Bronchial epithelial cell (primary cell): ENCODE measurements around the gene SECISBP2L. TPM values are rescaled to one million over a fixed set of nuclear protein-coding genes. Genes with fewer than 3 reads are reported as not detected.

ENCODE experiments used
- DNase-seq: peaks from one replicate; pipeline ENCODE4 v3.0.0-alpha.2; 2010; ENCODE audit warnings: low read depth
- FAIRE-seq: peaks from 2 replicates; lab custom pipeline; 2011; peaks lifted over from hg19 to GRCh38; lab: Jason Lieb, UNC
- H3K27me3 ChIP-seq: 2 replicates; pipeline ENCODE4 v1.5.1; 2011; ENCODE audit warnings: low read length; ENCODE audit not compliant: control insufficient read depth, insufficient read depth
- H3K36me3 ChIP-seq: 2 replicates; pipeline ENCODE4 v1.5.1; 2011; ENCODE audit warnings: low read length; ENCODE audit not compliant: control insufficient read depth, insufficient read depth
- H3K4me3 ChIP-seq: 2 replicates; pipeline ENCODE4 v1.5.1; 2011; ENCODE audit warnings: mild to moderate bottlenecking, low read depth, low read length, control low read depth
- total RNA-seq: library from RNA; depleted of rRNA; stranded (reverse); fragments of >200 nt; gene quantifications from 2 replicates; pipeline ENCODE4 v1.2.1, GENCODE V29; 2014
- TF ChIP-seq, protein P1 (sequence below): IDR thresholded peaks from 2 replicates; pipeline ENCODE4 v1.5.1; 2011; ENCODE audit warnings: mild to moderate bottlenecking, moderate library complexity, low read length, control low read depth, inconsistent platforms; ENCODE audit not compliant: insufficient read depth, severe bottlenecking

SECISBP2L gene
- total RNA-seq, 1 donor from 2014 or later: 9.0 TPM

DNA sequence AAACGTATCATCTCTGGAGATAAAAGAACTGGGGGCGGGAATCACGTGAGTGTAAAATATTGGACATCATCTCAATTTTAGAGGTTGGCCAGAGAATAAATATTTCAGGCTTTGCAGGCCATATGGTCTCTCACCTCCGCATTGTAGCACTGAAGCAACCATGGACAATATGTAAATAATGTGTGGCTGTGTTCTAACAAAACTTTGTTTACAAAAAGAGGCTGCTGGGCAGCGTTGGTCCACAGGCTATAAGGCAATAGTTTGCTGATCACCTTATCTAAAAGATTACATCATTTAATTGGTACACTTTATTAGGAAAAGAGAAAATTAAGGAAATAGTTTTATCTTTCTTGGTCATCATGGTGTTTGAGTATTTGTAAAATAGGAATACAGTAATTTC lies 60.0 kb downstream of the SECISBP2L start:
- no peak for FAIRE-seq
- Histone ChIP-seq H3K27me3 (no peaks in the 10 kb centered on the region), H3K4me3 (no peak overlapping the region), H3K36me3 (no peaks in the 10 kb centered on the region)
- no peak for DNase-seq
- TF ChIP-seq, protein P1, sequence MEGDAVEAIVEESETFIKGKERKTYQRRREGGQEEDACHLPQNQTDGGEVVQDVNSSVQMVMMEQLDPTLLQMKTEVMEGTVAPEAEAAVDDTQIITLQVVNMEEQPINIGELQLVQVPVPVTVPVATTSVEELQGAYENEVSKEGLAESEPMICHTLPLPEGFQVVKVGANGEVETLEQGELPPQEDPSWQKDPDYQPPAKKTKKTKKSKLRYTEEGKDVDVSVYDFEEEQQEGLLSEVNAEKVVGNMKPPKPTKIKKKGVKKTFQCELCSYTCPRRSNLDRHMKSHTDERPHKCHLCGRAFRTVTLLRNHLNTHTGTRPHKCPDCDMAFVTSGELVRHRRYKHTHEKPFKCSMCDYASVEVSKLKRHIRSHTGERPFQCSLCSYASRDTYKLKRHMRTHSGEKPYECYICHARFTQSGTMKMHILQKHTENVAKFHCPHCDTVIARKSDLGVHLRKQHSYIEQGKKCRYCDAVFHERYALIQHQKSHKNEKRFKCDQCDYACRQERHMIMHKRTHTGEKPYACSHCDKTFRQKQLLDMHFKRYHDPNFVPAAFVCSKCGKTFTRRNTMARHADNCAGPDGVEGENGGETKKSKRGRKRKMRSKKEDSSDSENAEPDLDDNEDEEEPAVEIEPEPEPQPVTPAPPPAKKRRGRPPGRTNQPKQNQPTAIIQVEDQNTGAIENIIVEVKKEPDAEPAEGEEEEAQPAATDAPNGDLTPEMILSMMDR: no peak

DNA sequence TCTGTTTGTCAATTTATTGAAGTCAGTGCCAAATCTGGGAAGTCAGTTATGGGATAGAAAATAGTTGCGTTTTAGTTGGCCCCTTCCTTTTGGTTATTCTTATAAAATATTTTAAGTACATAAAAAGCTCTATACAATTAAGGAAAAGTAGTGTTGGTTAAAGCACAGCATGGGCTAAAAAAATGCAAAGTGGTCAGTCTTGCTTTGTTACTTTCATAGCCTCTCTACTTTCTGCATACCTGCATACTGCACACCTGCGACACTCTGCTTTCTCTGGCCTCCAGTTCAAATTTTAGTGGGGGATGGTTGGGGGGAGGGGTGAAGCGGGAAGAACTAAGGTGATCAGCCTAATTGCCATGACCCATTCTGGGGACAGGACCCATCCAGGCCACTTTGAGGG lies 60.7 kb downstream of the SECISBP2L start:
- no peak for FAIRE-seq
- Histone ChIP-seq H3K4me3 (no peak overlapping the region), H3K36me3 (no peaks in the 10 kb centered on the region), H3K27me3 (no peaks in the 10 kb centered on the region)
- no peak for DNase-seq
- TF ChIP-seq, protein P1: no peak

DNA sequence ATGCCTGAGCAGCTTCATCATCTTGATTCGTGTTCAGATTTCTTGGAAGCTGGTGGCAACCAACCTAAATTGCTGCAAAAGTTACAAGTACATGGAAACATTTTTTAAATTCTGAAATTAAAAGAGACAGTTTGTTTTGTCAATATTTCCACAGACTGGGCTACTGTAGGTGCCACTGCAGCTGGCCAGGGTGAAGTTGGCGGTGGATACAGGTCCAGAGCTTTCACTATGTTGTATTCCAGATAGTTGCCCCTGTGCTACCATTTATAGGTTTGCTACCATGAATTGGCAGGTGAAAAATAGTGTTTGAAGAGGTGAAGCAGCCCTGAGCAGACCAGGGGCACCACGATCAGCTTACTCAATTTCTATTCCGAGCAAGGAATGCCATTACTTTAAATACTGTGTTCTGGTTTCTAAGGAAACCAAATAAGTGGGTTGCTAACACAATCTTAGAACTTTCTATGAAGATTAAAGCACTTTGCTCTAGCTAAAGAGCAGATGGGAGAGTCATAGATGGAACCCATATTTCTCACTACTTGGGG lies 61.4 kb downstream of the SECISBP2L start:
- TF ChIP-seq, protein P1: no peak
- no peak for FAIRE-seq
- H3K36me3 ChIP-seq: no peaks in the 10 kb centered on the region

DNA sequence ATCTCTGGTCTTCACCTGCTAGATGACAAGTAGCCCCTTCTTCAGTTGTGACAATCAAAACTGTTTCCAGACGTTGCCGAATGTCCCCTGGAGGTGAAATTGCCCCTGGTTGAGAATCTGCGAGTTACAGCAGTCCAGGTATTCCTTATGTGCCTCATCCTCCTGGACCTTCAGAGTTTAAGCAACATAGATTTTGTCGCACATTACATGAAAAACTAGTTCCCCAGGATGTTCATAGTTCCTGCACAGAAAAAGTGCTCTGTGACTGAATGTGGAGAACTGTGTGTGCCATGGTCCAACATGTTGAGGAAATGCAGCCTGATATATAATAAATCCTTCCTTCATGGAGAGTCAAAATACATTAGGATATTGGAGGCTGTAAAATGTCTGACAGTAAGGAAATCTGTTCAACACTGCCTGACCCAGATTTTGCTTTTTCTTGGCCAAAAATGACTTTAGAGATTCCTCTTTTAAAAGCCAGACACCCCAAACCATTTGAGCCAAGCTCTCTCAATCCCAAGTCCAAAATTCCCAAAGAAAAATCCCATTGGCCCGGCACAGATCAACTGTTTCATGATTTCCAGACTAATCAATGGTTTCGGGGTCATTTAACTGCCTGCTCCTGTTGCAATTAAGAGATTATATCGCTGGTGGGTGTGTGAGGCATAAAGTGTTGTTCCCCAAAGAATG lies 62.1 kb downstream of the SECISBP2L start:
- DNase-seq: no peak

More for the DNA sequence above, 61.4 kb downstream of the SECISBP2L start:
- Histone ChIP-seq H3K4me3 (no peak overlapping the region), H3K27me3 (no peaks in the 10 kb centered on the region)
- DNase-seq: no peak

DNA sequence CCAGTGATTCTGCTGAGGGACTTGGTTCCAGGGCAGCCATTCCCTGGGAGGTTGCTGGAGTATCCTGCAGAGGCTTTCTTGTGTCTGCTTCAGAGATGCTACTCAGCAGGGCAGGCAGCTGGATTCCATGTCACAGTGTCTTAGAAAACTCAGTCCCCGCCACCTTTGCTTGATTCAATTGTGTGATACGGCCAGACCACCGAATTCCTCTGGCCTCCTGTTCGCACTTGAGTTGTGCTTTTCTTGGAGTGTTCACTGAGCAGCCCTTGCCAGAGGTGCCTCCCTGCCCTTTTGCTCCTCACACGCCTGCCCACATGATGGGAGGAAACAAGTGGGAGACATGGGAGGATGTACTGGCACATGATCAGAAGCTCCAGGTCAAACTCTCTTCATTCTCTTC lies 62.9 kb downstream of the SECISBP2L start:
- DNase-seq (no peak), FAIRE-seq (no peak)
- Histone ChIP-seq H3K36me3 (no peaks in the 10 kb centered on the region), H3K4me3 (no peak overlapping the region), H3K27me3 (no peaks in the 10 kb centered on the region)
- TF ChIP-seq, protein P1: no peak

More for the DNA sequence above, 62.1 kb downstream of the SECISBP2L start:
- TF ChIP-seq, protein P1: no peak
- FAIRE-seq: no peak
- Histone ChIP-seq H3K27me3 (no peaks in the 10 kb centered on the region), H3K36me3 (no peaks in the 10 kb centered on the region), H3K4me3 (no peak overlapping the region)
